VCaP (cell line): ENCODE data around the gene PTPN4.

Experiments used
- H3K27ac ChIP-seq: fragments of 450-650 bp; 2 replicates; pipeline ENCODE4 v1.5.1; 2017
- CTCF ChIP-seq: fragments of 450-650 bp; conservative IDR thresholded peaks from 2 replicates; pipeline ENCODE4 v1.5.1; 2017; ENCODE audit warnings: mild to moderate bottlenecking, moderate library complexity

The PTPN4 gene

GRCh38 chr2:119768742-119769141 lies 9.0 kb downstream of the PTPN4 start:
- TF ChIP-seq CTCF, result no peak
- peak overlapping the region; percentile 59 for H3K27ac ChIP-seq

GRCh38 chr2:119769645-119770044 lies 9.9 kb downstream of the PTPN4 start:
- no peak for TF ChIP-seq CTCF
- H3K27ac ChIP-seq, result no peak overlapping the region

- peak overlapping the region; percentile 26 for H3K27ac ChIP-seq
- TF ChIP-seq CTCF, result no peak
Measured at GRCh38 chr2:119771331-119771730, 11.6 kb downstream of the PTPN4 start.

GRCh38 chr2:119772128-119772527 lies 12.4 kb downstream of the PTPN4 start:
- TF ChIP-seq CTCF, result no peak
- H3K27ac ChIP-seq, result peak overlapping the region; percentile 26; the same call in 1 of the 2 replicates

GRCh38 chr2:119772767-119773166 lies 13.0 kb downstream of the PTPN4 start:
- no peak for TF ChIP-seq CTCF

GRCh38 chr2:119774026-119774425 lies 14.3 kb downstream of the PTPN4 start:
- no peak for TF ChIP-seq CTCF
- no peak overlapping the region for H3K27ac ChIP-seq

More at GRCh38 chr2:119772767-119773166, 13.0 kb downstream of the PTPN4 start:
- H3K27ac ChIP-seq, result no peak overlapping the region

- TF ChIP-seq CTCF, result no peak
- no peak overlapping the region for H3K27ac ChIP-seq
Measured at GRCh38 chr2:119775102-119775501, 15.4 kb downstream of the PTPN4 start.
